HL-60 (cell line): ENCODE results near the gene CXCL14.

Experiments used
- GABPA ChIP-seq: IDR thresholded peaks from 2 replicates; pipeline ENCODE4 v1.6.1; 2012; ENCODE audit warnings: low read depth
- POLR2AphosphoS5 ChIP-seq: IDR thresholded peaks from 2 replicates; pipeline ENCODE4 v1.6.1; 2012; ENCODE audit warnings: low read depth
- TF ChIP-seq, protein P1 (sequence below): IDR thresholded peaks from one replicate; pipeline ENCODE4 v1.5.1; 2011; ENCODE audit warnings: low read length, control low read depth, inconsistent platforms; ENCODE audit not compliant: insufficient read depth

DNA sequence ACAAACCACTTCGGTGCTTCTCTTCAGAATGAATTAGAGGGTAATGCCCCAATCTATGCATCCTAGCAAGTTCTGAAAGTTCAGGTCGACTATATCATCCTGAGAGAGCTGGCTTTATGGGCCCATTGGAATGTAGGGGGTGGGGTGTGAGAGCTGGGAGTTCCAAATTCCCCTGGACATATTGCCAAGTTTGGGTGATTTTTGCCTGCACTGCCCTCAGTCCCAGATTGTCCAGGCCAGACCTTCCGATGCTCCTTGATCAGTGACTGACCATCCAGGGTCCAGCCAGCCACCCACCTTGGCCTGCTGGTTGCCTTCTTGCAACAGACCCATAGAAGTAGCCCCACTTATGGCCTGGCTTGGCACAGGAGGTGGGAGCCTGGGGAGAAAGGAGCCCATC is 47.8 kb upstream of the CXCL14 start:
- TF ChIP-seq, protein P1, sequence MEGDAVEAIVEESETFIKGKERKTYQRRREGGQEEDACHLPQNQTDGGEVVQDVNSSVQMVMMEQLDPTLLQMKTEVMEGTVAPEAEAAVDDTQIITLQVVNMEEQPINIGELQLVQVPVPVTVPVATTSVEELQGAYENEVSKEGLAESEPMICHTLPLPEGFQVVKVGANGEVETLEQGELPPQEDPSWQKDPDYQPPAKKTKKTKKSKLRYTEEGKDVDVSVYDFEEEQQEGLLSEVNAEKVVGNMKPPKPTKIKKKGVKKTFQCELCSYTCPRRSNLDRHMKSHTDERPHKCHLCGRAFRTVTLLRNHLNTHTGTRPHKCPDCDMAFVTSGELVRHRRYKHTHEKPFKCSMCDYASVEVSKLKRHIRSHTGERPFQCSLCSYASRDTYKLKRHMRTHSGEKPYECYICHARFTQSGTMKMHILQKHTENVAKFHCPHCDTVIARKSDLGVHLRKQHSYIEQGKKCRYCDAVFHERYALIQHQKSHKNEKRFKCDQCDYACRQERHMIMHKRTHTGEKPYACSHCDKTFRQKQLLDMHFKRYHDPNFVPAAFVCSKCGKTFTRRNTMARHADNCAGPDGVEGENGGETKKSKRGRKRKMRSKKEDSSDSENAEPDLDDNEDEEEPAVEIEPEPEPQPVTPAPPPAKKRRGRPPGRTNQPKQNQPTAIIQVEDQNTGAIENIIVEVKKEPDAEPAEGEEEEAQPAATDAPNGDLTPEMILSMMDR = no peak
- TF ChIP-seq GABPA = no peak
- no peak for TF ChIP-seq POLR2AphosphoS5
